Measurements from ENCODE around the gene GSTA1. TPM values are rescaled to one million over a fixed set of nuclear protein-coding genes. Genes with fewer than 3 reads are reported as not detected.
"Not testable (repeated sequence)": the region's sequence is repeated elsewhere in the genome, so short reads cannot be mapped to it uniquely, and the experiment has no call there.

Gene GSTA1
- total RNA-seq, result 1,000 to 10,000 TPM in 1 of 6 experiments, 100 to 1,000 TPM in 3, 10 to 100 TPM in 2; 16.1 to 2,332 (median 522) TPM
- long read RNA-seq, transcript GSTA1-201 (7 exons, 1,019 nt), result major isoform, 1,715 of 1,892 reads
- long read RNA-seq, partial matches to known transcripts, result 144 of 1,892 reads
- long read RNA-seq, other reads (novel, unspliced or antisense), result 33 of 1,892 reads

- DNase-seq; H3K9me3 ChIP-seq; H3K4me1 ChIP-seq; intact Hi-C loops (cut with DNase I); H3K27me3 ChIP-seq: not testable (repeated sequence)
- WGBS (ENCODE audit: insufficient coverage, low coverage, low lambda C conversion rate, missing lambda C conversion rate), result 16% methylated on average over 5 of the region's 5 CpGs
- Histone ChIP-seq H3K27ac (peak within 1 kb of the TSS in 2 of 3 donors; percentile 47 to 74), H3K4me3 (peak within 1 kb of the TSS in 2 of 3 donors; percentile 44 to 64), H3K36me3 (peaks cover 0 to 16% (median 0%) of the 10 kb centered on the region in 4 donors)
- peak; percentile 15 to 70 (median 31) for ATAC-seq
These were observed at the start of gene GSTA1 for GRCh38 chr6:52803668-52804255. Gene GSTA1 (minus strand): TSS chr6:52803816. CDS start chr6:52799267, 4,549 bp downstream.

GRCh38 chr6:52849137-52849536 is 45.5 kb upstream of the GSTA1 start:
- DNase-seq (no peak), ATAC-seq (no peak)
- Histone ChIP-seq H3K4me3 (no peak overlapping the region), H3K36me3 (no peaks in the 10 kb centered on the region), H3K27ac (no peak overlapping the region), H3K9me3 (no peaks in the 10 kb centered on the region), H3K27me3 (no peaks in the 10 kb centered on the region), H3K4me1 (no peaks in the 10 kb centered on the region)
- WGBS (ENCODE audit: insufficient coverage, low coverage, low lambda C conversion rate, missing lambda C conversion rate), result 93% methylated on average over 3 of the region's 4 CpGs
- intact Hi-C loops (cut with DNase I), result no loop called here
- TF ChIP-seq POLR2A (IDR thresholded peaks at IDR 0.05), result no peak
- no peak for TF ChIP-seq CTCF (IDR thresholded peaks at IDR 0.05)

- intact Hi-C loops (cut with DNase I), result no loop called here
- ATAC-seq (no peak), DNase-seq (no peak)
- Histone ChIP-seq H3K27me3 (no peaks in the 10 kb centered on the region), H3K4me1 (no peaks in the 10 kb centered on the region), H3K4me3 (no peak overlapping the region), H3K27ac (no peak overlapping the region), H3K9me3 (no peaks in the 10 kb centered on the region), H3K36me3 (no peaks in the 10 kb centered on the region)
- TF ChIP-seq CTCF (IDR thresholded peaks at IDR 0.05) (no peak), POLR2A (IDR thresholded peaks at IDR 0.05) (no peak)
- 67% methylated on average over 1 of the region's 1 CpG for WGBS (ENCODE audit: insufficient coverage, low coverage, low lambda C conversion rate, missing lambda C conversion rate)
These were observed 42.4 kb upstream of the GSTA1 start for GRCh38 chr6:52846002-52846401.

- H3K9me3 ChIP-seq, result no peaks in the 10 kb centered on the region
- intact Hi-C loops (cut with DNase I), result no loop called here
- 86% methylated on average over 4 of the region's 4 CpGs for WGBS (ENCODE audit: insufficient coverage, low coverage, low lambda C conversion rate, missing lambda C conversion rate)
- H3K36me3 ChIP-seq, result no peaks in the 10 kb centered on the region
- no peak for ATAC-seq
- TF ChIP-seq POLR2A (IDR thresholded peaks at IDR 0.05) (no peak), CTCF (IDR thresholded peaks at IDR 0.05) (no peak)
- no peaks in the 10 kb centered on the region for H3K4me1 ChIP-seq
- no peak for DNase-seq
- H3K27ac ChIP-seq, result no peak overlapping the region
- H3K27me3 ChIP-seq, result no peaks in the 10 kb centered on the region
- H3K4me3 ChIP-seq, result no peak overlapping the region
These were observed 40.0 kb upstream of the GSTA1 start for GRCh38 chr6:52843605-52844004.

GRCh38 chr6:52840763-52841585 is 37.4 kb upstream of the GSTA1 start, which contains the start of gene GSTA5:
Gene GSTA5 (minus strand): TSS chr6:52840813.
- intact Hi-C loops (cut with DNase I), result no loop called here
- Histone ChIP-seq H3K27ac (no peak within 1 kb of the TSS), H3K4me1 (no peaks in the 10 kb centered on the region), H3K4me3 (no peak within 1 kb of the TSS), H3K9me3 (no peaks in the 10 kb centered on the region), H3K27me3 (no peaks in the 10 kb centered on the region), H3K36me3 (no peaks in the 10 kb centered on the region)
- WGBS (ENCODE audit: insufficient coverage, low coverage, low lambda C conversion rate, missing lambda C conversion rate), result 78% methylated on average over 5 of the region's 5 CpGs
- ATAC-seq, result no peak
- TF ChIP-seq POLR2A (IDR thresholded peaks at IDR 0.05) (no peak), CTCF (IDR thresholded peaks at IDR 0.05) (no peak)
- DNase-seq, result no peak

Data from right lobe of liver (tissue), 6 donors.